Testis (tissue), 2 donors: ENCODE data around the gene ASIC2.

ENCODE experiments used
- POLR2A ChIP-seq: fragments of 450-650 bp; IDR thresholded peaks from one replicate; pipeline ENCODE4 v1.6.1; 2017; ENCODE audit warnings: antibody characterized with exemption, mild to moderate bottlenecking, moderate library complexity
- TF ChIP-seq, protein P1 (sequence below), 3 experiments: fragments of 450-650 bp in 2 of 3; fragments of 200-600 bp in 1 of 3; sonication (generic) in 1 of 3; IDR thresholded peaks; one replicate each; pipeline ENCODE4 v1.5.1; 2016 to 2019; ENCODE audit warnings: antibody characterized with exemption in 3 of 3, mild to moderate bottlenecking in 2 of 3, moderate library complexity in 1 of 3

- TF ChIP-seq, protein P1, sequence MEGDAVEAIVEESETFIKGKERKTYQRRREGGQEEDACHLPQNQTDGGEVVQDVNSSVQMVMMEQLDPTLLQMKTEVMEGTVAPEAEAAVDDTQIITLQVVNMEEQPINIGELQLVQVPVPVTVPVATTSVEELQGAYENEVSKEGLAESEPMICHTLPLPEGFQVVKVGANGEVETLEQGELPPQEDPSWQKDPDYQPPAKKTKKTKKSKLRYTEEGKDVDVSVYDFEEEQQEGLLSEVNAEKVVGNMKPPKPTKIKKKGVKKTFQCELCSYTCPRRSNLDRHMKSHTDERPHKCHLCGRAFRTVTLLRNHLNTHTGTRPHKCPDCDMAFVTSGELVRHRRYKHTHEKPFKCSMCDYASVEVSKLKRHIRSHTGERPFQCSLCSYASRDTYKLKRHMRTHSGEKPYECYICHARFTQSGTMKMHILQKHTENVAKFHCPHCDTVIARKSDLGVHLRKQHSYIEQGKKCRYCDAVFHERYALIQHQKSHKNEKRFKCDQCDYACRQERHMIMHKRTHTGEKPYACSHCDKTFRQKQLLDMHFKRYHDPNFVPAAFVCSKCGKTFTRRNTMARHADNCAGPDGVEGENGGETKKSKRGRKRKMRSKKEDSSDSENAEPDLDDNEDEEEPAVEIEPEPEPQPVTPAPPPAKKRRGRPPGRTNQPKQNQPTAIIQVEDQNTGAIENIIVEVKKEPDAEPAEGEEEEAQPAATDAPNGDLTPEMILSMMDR (IDR thresholded peaks at IDR 0.05), result no peak
- no peak for TF ChIP-seq POLR2A
These were observed 328.6 kb downstream of the ASIC2 start for GRCh38 chr17:32964541-32964940.
